GM12878 (cell line): Measurements from ENCODE around the gene KLF12. TPM values are rescaled to one million over a fixed set of nuclear protein-coding genes. Genes with fewer than 3 reads are reported as not detected.

Experiments
- ATAC-seq: fragments of 200-7000 bp; cut with Tn5 transposase; 3 replicates; pipeline ENCODE4 v1.9.1; 2020; ENCODE audit warnings: mild to moderate bottlenecking, moderate library complexity
- BruUV-seq: library from RNA; stranded (reverse); fragments of 400-500 nt; replicated peaks from 2 replicates; lab custom pipeline; 2021; lab: Mats Ljungman, UMichigan
- CTCF ChIA-PET: fragments of 300-600 bp; sonication (Branson Sonifier 250); formaldehyde crosslinking; extraction: SDS; loops from one replicate; lab custom pipeline; 2021; ENCODE audit warnings: inconsistent platforms; lab: Yijun Ruan, JAX
- POLR2A ChIA-PET: fragments of 350-600 bp; formaldehyde crosslinking; extraction: SDS; loops from one replicate; lab custom pipeline; 2021; ENCODE audit warnings: inconsistent platforms; lab: Charles Lee
- RAD21 ChIA-PET: fragments of 300-600 bp; sonication (Branson Sonifier 250); formaldehyde crosslinking; loops from one replicate; lab custom pipeline; 2023; ENCODE audit warnings: antibody characterized with exemption; ENCODE audit not compliant: unreplicated experiment; lab: Charles Lee
- SMC1A ChIA-PET: fragments of 300-600 bp; sonication (Branson Sonifier 250); formaldehyde crosslinking; loops from one replicate; lab custom pipeline; 2023; ENCODE audit not compliant: unreplicated experiment, uncharacterized antibody; lab: Charles Lee
- DNase-seq: peaks from one replicate; pipeline ENCODE4 v3.0.0-alpha.2; 2011; ENCODE audit warnings: low read depth, low spot score
- FAIRE-seq: peaks from 3 replicates; lab custom pipeline; 2011; peaks lifted over from hg19 to GRCh38; lab: Jason Lieb, UNC
- H2AFZ ChIP-seq: 2 replicates; pipeline ENCODE4 v1.6.0; 2011; ENCODE audit warnings: low read depth, low read length, control low read depth; ENCODE audit not compliant: control insufficient read depth
- H3K27ac ChIP-seq: 2 replicates; pipeline ENCODE4 v1.5.1; 2011; ENCODE audit warnings: control low read depth; ENCODE audit not compliant: control insufficient read depth, insufficient read depth
- H3K27me3 ChIP-seq, 2 experiments: replicated peaks in 1 of 2; 2 replicates each; pipeline versions ENCODE4 v1.6.0 to v1.6.1; 2011; ENCODE audit warnings: low read length in 1 of 2; ENCODE audit not compliant: control insufficient read depth in 2 of 2, insufficient read depth in 2 of 2
- H3K36me3 ChIP-seq, 2 experiments: 2 replicates each; pipeline ENCODE4 v1.5.1; 2011; ENCODE audit warnings: low read length in 1 of 2; ENCODE audit not compliant: control insufficient read depth in 2 of 2, insufficient read depth in 2 of 2
- H3K4me1 ChIP-seq: 2 replicates; pipeline ENCODE4 v1.6.1; 2011; ENCODE audit warnings: mild to moderate bottlenecking, low read length, moderate library complexity, mixed read lengths; ENCODE audit not compliant: control insufficient read depth, insufficient read depth
- H3K4me2 ChIP-seq: 2 replicates; pipeline ENCODE4 v1.6.0; 2011; ENCODE audit warnings: control low read depth; ENCODE audit not compliant: control insufficient read depth, insufficient read depth
- H3K4me3 ChIP-seq: fragments of 200-600 bp; sonication (generic); 2 replicates; pipeline ENCODE4 v1.5.1; 2016
- H3K79me2 ChIP-seq: 2 replicates; pipeline ENCODE4 v1.6.0; 2011; ENCODE audit warnings: low read length; ENCODE audit not compliant: control insufficient read depth, insufficient read depth
- H3K9ac ChIP-seq: 2 replicates; pipeline ENCODE4 v1.8.0; 2011; ENCODE audit warnings: low read length, control low read depth, mixed read lengths; ENCODE audit not compliant: control insufficient read depth, insufficient read depth
- H3K9me3 ChIP-seq: replicated peaks from 3 replicates; pipeline ENCODE4 v1.5.1; 2011; ENCODE audit warnings: mild to moderate bottlenecking, low read length; ENCODE audit not compliant: control insufficient read depth, insufficient read depth
- H4K20me1 ChIP-seq: 2 replicates; pipeline ENCODE4 v1.6.0; 2011; ENCODE audit not compliant: control insufficient read depth, insufficient read depth
- BMI1 ChIP-seq: fragments of 450-650 bp; IDR thresholded peaks from 2 replicates; pipeline ENCODE4 v1.6.1; 2016; ENCODE audit warnings: mild to moderate bottlenecking, moderate library complexity, borderline replicate concordance
- CREM ChIP-seq: IDR thresholded peaks from 2 replicates; pipeline ENCODE4 v1.6.1; 2014; ENCODE audit warnings: antibody characterized with exemption, low read depth
- EP300 ChIP-seq, 2 experiments: fragments of 150-350 bp in 1 of 2; IDR thresholded peaks; 2 replicates each; pipeline ENCODE4 v1.6.1; 2011 to 2012; ENCODE audit warnings: low read depth in 2 of 2, low read length in 2 of 2, borderline replicate concordance in 1 of 2, improper control_type of control experiment in 1 of 2, inconsistent platforms in 1 of 2; ENCODE audit not compliant: control insufficient read depth in 1 of 2
- IKZF1 ChIP-seq: fragments of 450-650 bp; conservative IDR thresholded peaks from 2 replicates; pipeline ENCODE4 v1.6.1; 2017; ENCODE audit warnings: antibody characterized with exemption, mild to moderate bottlenecking
- MTA2 ChIP-seq: fragments of 450-650 bp; IDR thresholded peaks from 2 replicates; pipeline ENCODE4 v1.6.1; 2016; ENCODE audit warnings: low read depth, mild to moderate bottlenecking, moderate library complexity
- MXI1 ChIP-seq: fragments of 150-350 bp; IDR thresholded peaks from 2 replicates; pipeline ENCODE4 v1.6.1; 2011; ENCODE audit warnings: low read depth, mild to moderate bottlenecking, inconsistent platforms, low read length, improper control_type of control experiment
- NR2F1 ChIP-seq: fragments of 450-650 bp; conservative IDR thresholded peaks from 2 replicates; pipeline ENCODE4 v1.6.1; 2017; ENCODE audit warnings: mild to moderate bottlenecking
- RUNX3 ChIP-seq: IDR thresholded peaks from 2 replicates; pipeline ENCODE4 v1.6.1; 2012; ENCODE audit warnings: low read length, inconsistent platforms
- SMAD1 ChIP-seq: fragments of 450-650 bp; IDR thresholded peaks from 2 replicates; pipeline ENCODE4 v1.6.1; 2018; ENCODE audit warnings: mild to moderate bottlenecking, low read depth; ENCODE audit not compliant: partially characterized antibody
- SPI1 ChIP-seq: IDR thresholded peaks from 2 replicates; pipeline ENCODE4 v1.6.1; 2011; ENCODE audit warnings: low read depth, mild to moderate bottlenecking, low read length, moderate library complexity, borderline replicate concordance; ENCODE audit not compliant: insufficient read depth
- TCF12 ChIP-seq: IDR thresholded peaks from 2 replicates; pipeline ENCODE4 v1.6.1; 2011; ENCODE audit warnings: low read depth, mild to moderate bottlenecking, low read length
- TCF7 ChIP-seq: IDR thresholded peaks from 2 replicates; pipeline ENCODE4 v1.6.1; 2014; ENCODE audit warnings: antibody characterized with exemption, borderline replicate concordance
- ZNF384 ChIP-seq: IDR thresholded peaks from 2 replicates; pipeline ENCODE4 v1.6.1; 2012; ENCODE audit warnings: low read depth, mild to moderate bottlenecking, low read length, improper control_type of control experiment, borderline replicate concordance
- ZNF622 ChIP-seq: fragments of 450-650 bp; IDR thresholded peaks from 2 replicates; pipeline ENCODE4 v1.6.1; 2017; ENCODE audit warnings: mild to moderate bottlenecking, inconsistent platforms
- WGBS: methylation state at CpG from one replicate; pipeline ENCODE4 v1.1.6; 2016; ENCODE audit warnings: low lambda C conversion rate; ENCODE audit not compliant: insufficient replicate concordance, insufficient coverage; ENCODE audit errors: missing lambda C conversion rate; 5-methylcytosine and 5-hydroxymethylcytosine counted together
- in situ Hi-C: fragments of 300-500 bp; cut with MboI; formaldehyde crosslinking; loops from 9 replicates; pipeline ENCODE4 v1.14.3; 2018; ENCODE audit warnings: mixed read lengths
- intact Hi-C: fragments of 100-400 bp; cut with micrococcal nuclease; formaldehyde crosslinking; loops from one replicate; pipeline ENCODE4 v1.14.2; 2022; ENCODE audit not compliant: unreplicated experiment
- polyA plus RNA-seq, 11 experiments: library from polyadenylated mRNA; depleted of rRNA in 4 of 11; unstranded in 6 of 11; stranded (reverse) in 5 of 11; fragments of >200 nt; fragmentation: Nextera tagmentation in 4 of 11; fragmentation: Illumina TruSeq in 1 of 11; extraction: Ambion mirVana in 4 of 11; extraction: Trizol in 1 of 11; gene quantifications; 1 replicate in 1 of 11; 2 replicates in 10 of 11; pipeline versions ENCODE4 v1.2.1 to v1.2.3, GENCODE V29; 2011 to 2016; ENCODE audit warnings: inconsistent platforms in 2 of 11, missing spikeins in 2 of 11, low read depth in 1 of 11
- total RNA-seq, 4 experiments: library from RNA; depleted of rRNA in 3 of 4; stranded (reverse); fragments of >200 nt in 3 of 4; fragmentation: Illumina TruSeq in 1 of 4; extraction: Trizol in 1 of 4; gene quantifications; 2 replicates each; pipeline versions ENCODE4 v1.2.1 to v1.2.3, GENCODE V29; 2013 to 2021
- TF ChIP-seq, protein P1 (sequence below): fragments of 450-650 bp; IDR thresholded peaks from 2 replicates; pipeline ENCODE4 v1.6.1; 2017; ENCODE audit warnings: mild to moderate bottlenecking, moderate library complexity

KLF12 gene
- total and polyA plus RNA-seq, 10 of the 15 experiments (the other 5 are each of a cell fraction or from before 2014, with no cell fraction given) = 0.11 to 11.4 (median 0.98) TPM

DNA sequence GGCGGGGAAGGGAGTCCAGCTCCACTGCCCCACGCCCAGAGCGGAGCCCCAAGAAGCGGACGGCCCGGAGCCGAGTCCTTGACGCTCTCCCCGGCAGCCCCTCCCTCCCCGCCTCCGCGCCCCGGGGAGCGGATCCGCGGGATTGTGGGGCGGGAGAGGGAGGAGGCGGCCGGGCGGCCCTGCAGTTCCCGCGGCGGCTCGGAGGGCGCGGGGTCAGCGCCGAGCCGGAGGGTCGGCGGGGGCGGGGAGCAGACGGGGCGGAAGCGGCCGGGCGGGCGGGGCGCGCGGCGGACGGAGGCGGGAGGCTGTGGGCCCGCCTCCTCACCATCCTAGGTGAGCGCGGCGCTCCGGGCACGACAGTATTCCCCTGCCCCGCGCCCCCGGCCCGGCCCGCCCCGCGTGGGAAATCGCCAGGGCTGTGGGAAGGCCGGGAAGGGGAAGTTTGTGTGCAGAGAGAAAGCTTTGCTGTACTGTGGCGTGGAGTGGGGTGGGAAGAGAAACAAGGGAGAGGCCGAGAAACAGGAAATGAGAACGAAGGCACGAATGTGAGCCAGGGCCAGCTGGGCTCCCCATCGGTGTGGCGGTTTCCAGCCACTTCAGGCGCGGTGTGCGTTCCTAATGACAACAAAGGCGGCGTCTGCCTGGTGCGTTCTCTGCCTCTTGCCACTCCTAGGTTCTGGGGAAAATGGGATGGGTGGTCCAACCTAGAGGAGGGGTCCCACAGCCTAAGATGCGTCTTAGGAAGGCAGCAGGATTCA, 1.3 kb upstream of the KLF12 start (continued):
- TF ChIP-seq RUNX3 = peak; percentile 31
- TF ChIP-seq MTA2 = peak; percentile 35; the same call in 1 of the 2 replicates
- peak; percentile 86 for TF ChIP-seq SPI1
- TF ChIP-seq MXI1 = peak; percentile 67; the same call in 1 of the 2 replicates
- TF ChIP-seq TCF12 = peak; percentile 91
- TF ChIP-seq EP300 (IDR thresholded peaks at IDR 0.05; ENCODE audit: borderline replicate concordance in 1 of 2, control insufficient read depth in 1 of 2, low read depth in 2 of 2, low read length in 2 of 2) = 0 out of 4 replicates have a peak, but pooled peaks of 1 of the 2 experiments have one; percentile 4
- TF ChIP-seq BMI1 = 0 out of 2 replicates have a peak, but pooled peaks have one; percentile 16

DNA sequence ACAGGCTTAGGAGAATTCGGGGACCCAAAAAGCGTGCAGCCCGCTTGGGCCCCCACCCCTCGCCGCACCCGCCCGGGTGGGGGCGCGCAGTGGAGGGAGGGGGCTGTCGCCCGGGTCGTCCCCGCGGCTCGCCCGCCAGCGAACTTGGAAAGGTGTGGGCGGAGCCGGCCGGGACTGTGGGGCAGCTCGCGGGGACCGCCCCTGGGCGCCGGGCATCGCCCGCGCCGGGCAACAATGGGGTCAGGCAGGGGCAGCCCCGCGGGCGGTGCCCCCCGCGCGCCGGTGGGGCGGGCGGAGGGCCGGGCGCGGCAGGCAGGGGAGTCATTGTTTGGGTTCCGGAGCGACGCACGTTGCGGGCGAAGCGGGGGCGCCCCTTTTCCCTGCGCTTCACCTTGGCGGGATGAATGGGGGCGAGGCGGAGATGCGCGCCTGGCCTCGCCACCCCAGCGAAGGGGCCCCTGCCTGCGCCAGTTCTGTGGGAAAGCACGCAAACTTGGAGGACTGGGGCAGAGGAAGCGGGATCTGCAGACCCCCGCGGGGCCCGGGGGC, 647 bp upstream of the KLF12 start:
- Histone ChIP-seq H3K36me3 (no peaks in the 10 kb centered on the region), H3K9me3 (no peaks in the 10 kb centered on the region), H3K4me1 (peaks cover 5% of the 10 kb centered on the region; the same call in 1 of the 2 replicates), H4K20me1 (no peaks in the 10 kb centered on the region), H2AFZ (peak overlapping the region; percentile 93), H3K4me3 (peak overlapping the region; percentile 89), H3K79me2 (peaks cover 20% of the 10 kb centered on the region), H3K27me3 (no peaks in the 10 kb centered on the region), H3K9ac (peak overlapping the region; percentile 67), H3K27ac (peak overlapping the region; percentile 77), H3K4me2 (peak overlapping the region; percentile 79)
- WGBS = 2% methylated on average over 22 of the region's 63 CpGs
- CTCF ChIA-PET = interaction anchor here (1.2 kb wide), 1 partner anchor 377 kb away, joined by 3 read pairs; no protein-coding TSS in a partner anchor
- in situ Hi-C loops = no loop called here
- FAIRE-seq (no peak), DNase-seq (no peak), ATAC-seq (peak; percentile 52)
- SMC1A ChIA-PET = interaction anchor here (2.8 kb wide), 1 partner anchor 72 kb away, joined by 11 read pairs; no protein-coding TSS in a partner anchor
- RAD21 ChIA-PET = interaction anchor here (0.9 to 2.3 kb wide), 5 partner anchors 72 to 224 kb away, joined by 3 to 10 read pairs (median 3); no protein-coding TSS in a partner anchor
- intact Hi-C loops = loop anchor here (1.0 to 10.0 kb wide), 3 partner anchors 108 to 300 kb away; no protein-coding TSS in a partner anchor
- BruUV-seq = no TSS peak
- POLR2A ChIA-PET = interaction anchor here (0.5 to 1.9 kb wide), 6 partner anchors 10 to 1166 kb away, joined by 3 to 6 read pairs (median 4); no protein-coding TSS in a partner anchor
- TF ChIP-seq SMAD1 (no peak), CREM (no peak), NR2F1 (no peak), ZNF622 (no peak), ZNF384 (no peak), TCF7 (no peak), IKZF1 (peak; percentile 73)
- TF ChIP-seq, protein P1, sequence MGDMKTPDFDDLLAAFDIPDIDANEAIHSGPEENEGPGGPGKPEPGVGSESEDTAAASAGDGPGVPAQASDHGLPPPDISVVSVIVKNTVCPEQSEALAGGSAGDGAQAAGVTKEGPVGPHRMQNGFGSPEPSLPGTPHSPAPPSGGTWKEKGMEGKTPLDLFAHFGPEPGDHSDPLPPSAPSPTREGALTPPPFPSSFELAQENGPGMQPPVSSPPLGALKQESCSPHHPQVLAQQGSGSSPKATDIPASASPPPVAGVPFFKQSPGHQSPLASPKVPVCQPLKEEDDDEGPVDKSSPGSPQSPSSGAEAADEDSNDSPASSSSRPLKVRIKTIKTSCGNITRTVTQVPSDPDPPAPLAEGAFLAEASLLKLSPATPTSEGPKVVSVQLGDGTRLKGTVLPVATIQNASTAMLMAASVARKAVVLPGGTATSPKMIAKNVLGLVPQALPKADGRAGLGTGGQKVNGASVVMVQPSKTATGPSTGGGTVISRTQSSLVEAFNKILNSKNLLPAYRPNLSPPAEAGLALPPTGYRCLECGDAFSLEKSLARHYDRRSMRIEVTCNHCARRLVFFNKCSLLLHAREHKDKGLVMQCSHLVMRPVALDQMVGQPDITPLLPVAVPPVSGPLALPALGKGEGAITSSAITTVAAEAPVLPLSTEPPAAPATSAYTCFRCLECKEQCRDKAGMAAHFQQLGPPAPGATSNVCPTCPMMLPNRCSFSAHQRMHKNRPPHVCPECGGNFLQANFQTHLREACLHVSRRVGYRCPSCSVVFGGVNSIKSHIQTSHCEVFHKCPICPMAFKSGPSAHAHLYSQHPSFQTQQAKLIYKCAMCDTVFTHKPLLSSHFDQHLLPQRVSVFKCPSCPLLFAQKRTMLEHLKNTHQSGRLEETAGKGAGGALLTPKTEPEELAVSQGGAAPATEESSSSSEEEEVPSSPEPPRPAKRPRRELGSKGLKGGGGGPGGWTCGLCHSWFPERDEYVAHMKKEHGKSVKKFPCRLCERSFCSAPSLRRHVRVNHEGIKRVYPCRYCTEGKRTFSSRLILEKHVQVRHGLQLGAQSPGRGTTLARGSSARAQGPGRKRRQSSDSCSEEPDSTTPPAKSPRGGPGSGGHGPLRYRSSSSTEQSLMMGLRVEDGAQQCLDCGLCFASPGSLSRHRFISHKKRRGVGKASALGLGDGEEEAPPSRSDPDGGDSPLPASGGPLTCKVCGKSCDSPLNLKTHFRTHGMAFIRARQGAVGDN = peak; percentile 28; the same call in 1 of the 2 replicates
